HepG2 (cell line): ENCODE results near the gene NTMT1. TPM values are rescaled to one million over a fixed set of nuclear protein-coding genes. Genes with fewer than 3 reads are reported as not detected.
A peak's percentile ranks its signal among the peaks of the same experiment; 100 is the strongest.

Source experiments
- ADNP ChIP-seq: sonication (generic); formaldehyde crosslinking; IDR thresholded peaks from 2 replicates; pipeline ENCODE4 v1.4.0; 2020; ENCODE audit warnings: missing genetic modification reagents
- CEBPB ChIP-seq: IDR thresholded peaks from 2 replicates; pipeline ENCODE4 v1.6.1; 2011; ENCODE audit warnings: low read depth, low read length, improper control_type of control experiment, borderline replicate concordance
- ETV6 ChIP-seq: sonication (generic); formaldehyde crosslinking; conservative IDR thresholded peaks from 2 replicates; pipeline ENCODE4 v1.4.0; 2020; ENCODE audit warnings: missing genetic modification reagents
- KMT2A ChIP-seq: sonication (generic); formaldehyde crosslinking; IDR thresholded peaks from 2 replicates; pipeline ENCODE4 v1.4.0; 2020; ENCODE audit warnings: missing genetic modification reagents
- MTF1 ChIP-seq: sonication (generic); formaldehyde crosslinking; IDR thresholded peaks from 2 replicates; pipeline ENCODE4 v1.5.0; 2020; ENCODE audit warnings: missing genetic modification reagents
- TEAD3 ChIP-seq: optimal IDR thresholded peaks from 2 replicates; pipeline ENCODE3; 2016; ENCODE audit warnings: borderline replicate concordance
- ZNF234 ChIP-seq: sonication (generic); formaldehyde crosslinking; conservative IDR thresholded peaks from 2 replicates; pipeline ENCODE4 v1.5.1; 2020; ENCODE audit warnings: mild to moderate bottlenecking, missing genetic modification reagents
- ZNF235 ChIP-seq: sonication (generic); formaldehyde crosslinking; IDR thresholded peaks from 2 replicates; pipeline ENCODE4 v1.8.1; 2023; ENCODE audit warnings: mild to moderate bottlenecking, missing genetic modification reagents, borderline replicate concordance
- ZNF253 ChIP-seq: sonication (generic); formaldehyde crosslinking; IDR thresholded peaks from 2 replicates; pipeline ENCODE4 v1.8.0; 2022; ENCODE audit warnings: mild to moderate bottlenecking, missing genetic modification reagents, borderline replicate concordance
- ZSCAN20 ChIP-seq: sonication (generic); formaldehyde crosslinking; IDR thresholded peaks from 2 replicates; pipeline ENCODE4 v1.4.0; 2020; ENCODE audit warnings: missing genetic modification reagents, mild to moderate bottlenecking, borderline replicate concordance
- polyA plus RNA-seq, 8 experiments: library from polyadenylated mRNA; depleted of rRNA in 3 of 8; stranded (reverse) in 7 of 8; unstranded in 1 of 8; fragments of >200 nt; fragmentation: Illumina TruSeq in 4 of 8; extraction: Trizol in 4 of 8; gene quantifications; 2 replicates each; pipeline versions ENCODE4 v1.2.1 to v1.2.3, GENCODE V29; 2011 to 2016; ENCODE audit warnings: low read depth in 4 of 8, missing spikeins in 1 of 8, mixed read lengths in 1 of 8; ENCODE audit not compliant: insufficient read depth in 1 of 8
- total RNA-seq, 5 experiments: library from RNA; depleted of rRNA; stranded (reverse); fragments of >200 nt; fragmentation: Illumina TruSeq; extraction: Trizol; gene quantifications; 2 replicates each; pipeline ENCODE4 v1.2.3, GENCODE V29; 2016; ENCODE audit warnings: low read depth in 1 of 5
- TF ChIP-seq, protein P1 (sequence below): sonication (generic); formaldehyde crosslinking; IDR thresholded peaks from 2 replicates; pipeline ENCODE4 v1.5.0; 2020; ENCODE audit warnings: mild to moderate bottlenecking, missing genetic modification reagents, borderline replicate concordance
- TF ChIP-seq, protein P2 (sequence below): sonication (generic); formaldehyde crosslinking; IDR thresholded peaks from 2 replicates; pipeline ENCODE4 v1.5.0; 2020; ENCODE audit warnings: mild to moderate bottlenecking, missing genetic modification reagents
- TF ChIP-seq, protein P3 (sequence below): IDR thresholded peaks from 2 replicates; pipeline ENCODE4 v1.6.1; 2016

The NTMT1 gene
- total and polyA plus RNA-seq, 2 of the 13 experiments (the other 11 are each of a cell fraction or from before 2014, with no cell fraction given), result 49.1 to 53.8 TPM

DNA sequence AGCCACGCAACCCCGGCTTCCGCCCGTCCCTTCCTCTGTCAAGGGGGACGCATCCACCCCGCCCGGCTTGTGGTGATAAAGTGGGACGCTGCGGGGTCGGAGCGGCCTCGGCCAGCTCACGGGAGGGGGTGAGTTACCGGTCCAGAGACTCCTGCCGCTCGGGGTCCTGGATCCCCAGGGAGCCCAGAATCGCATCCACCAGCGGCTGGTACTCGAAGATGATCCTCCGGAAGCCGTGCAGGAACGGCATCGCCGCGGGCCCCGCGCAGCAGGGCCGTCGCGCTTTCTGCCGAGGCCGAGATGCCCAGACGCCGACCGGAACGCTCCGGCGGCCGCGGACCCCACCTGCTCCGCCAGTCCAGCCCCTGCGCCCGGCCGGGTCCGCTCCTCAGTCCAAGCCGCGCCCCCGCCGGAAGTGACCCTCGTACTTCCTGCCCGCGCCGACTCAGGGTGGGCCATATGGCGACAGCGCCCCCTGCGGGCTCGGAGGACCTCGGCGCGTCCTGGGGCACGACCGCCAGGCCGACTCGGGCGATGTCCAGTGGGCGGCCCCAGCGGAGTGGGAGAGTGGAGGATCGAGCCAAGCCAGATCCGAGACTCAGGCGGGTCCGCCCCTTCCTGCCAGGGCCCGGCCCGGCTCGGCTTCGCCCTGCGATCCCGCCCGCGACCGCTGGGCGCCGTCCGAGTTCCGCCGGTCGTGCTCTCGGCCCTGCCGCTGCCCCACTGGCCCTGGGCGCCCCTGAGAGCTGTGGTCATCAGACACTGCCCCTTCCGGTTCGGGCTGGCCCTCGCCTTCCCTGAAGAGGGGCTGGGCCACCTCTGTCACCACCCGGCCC is 16.0 kb downstream of the NTMT1 start, which contains the start of gene ASB6 (continued):
- TF ChIP-seq, protein P1, sequence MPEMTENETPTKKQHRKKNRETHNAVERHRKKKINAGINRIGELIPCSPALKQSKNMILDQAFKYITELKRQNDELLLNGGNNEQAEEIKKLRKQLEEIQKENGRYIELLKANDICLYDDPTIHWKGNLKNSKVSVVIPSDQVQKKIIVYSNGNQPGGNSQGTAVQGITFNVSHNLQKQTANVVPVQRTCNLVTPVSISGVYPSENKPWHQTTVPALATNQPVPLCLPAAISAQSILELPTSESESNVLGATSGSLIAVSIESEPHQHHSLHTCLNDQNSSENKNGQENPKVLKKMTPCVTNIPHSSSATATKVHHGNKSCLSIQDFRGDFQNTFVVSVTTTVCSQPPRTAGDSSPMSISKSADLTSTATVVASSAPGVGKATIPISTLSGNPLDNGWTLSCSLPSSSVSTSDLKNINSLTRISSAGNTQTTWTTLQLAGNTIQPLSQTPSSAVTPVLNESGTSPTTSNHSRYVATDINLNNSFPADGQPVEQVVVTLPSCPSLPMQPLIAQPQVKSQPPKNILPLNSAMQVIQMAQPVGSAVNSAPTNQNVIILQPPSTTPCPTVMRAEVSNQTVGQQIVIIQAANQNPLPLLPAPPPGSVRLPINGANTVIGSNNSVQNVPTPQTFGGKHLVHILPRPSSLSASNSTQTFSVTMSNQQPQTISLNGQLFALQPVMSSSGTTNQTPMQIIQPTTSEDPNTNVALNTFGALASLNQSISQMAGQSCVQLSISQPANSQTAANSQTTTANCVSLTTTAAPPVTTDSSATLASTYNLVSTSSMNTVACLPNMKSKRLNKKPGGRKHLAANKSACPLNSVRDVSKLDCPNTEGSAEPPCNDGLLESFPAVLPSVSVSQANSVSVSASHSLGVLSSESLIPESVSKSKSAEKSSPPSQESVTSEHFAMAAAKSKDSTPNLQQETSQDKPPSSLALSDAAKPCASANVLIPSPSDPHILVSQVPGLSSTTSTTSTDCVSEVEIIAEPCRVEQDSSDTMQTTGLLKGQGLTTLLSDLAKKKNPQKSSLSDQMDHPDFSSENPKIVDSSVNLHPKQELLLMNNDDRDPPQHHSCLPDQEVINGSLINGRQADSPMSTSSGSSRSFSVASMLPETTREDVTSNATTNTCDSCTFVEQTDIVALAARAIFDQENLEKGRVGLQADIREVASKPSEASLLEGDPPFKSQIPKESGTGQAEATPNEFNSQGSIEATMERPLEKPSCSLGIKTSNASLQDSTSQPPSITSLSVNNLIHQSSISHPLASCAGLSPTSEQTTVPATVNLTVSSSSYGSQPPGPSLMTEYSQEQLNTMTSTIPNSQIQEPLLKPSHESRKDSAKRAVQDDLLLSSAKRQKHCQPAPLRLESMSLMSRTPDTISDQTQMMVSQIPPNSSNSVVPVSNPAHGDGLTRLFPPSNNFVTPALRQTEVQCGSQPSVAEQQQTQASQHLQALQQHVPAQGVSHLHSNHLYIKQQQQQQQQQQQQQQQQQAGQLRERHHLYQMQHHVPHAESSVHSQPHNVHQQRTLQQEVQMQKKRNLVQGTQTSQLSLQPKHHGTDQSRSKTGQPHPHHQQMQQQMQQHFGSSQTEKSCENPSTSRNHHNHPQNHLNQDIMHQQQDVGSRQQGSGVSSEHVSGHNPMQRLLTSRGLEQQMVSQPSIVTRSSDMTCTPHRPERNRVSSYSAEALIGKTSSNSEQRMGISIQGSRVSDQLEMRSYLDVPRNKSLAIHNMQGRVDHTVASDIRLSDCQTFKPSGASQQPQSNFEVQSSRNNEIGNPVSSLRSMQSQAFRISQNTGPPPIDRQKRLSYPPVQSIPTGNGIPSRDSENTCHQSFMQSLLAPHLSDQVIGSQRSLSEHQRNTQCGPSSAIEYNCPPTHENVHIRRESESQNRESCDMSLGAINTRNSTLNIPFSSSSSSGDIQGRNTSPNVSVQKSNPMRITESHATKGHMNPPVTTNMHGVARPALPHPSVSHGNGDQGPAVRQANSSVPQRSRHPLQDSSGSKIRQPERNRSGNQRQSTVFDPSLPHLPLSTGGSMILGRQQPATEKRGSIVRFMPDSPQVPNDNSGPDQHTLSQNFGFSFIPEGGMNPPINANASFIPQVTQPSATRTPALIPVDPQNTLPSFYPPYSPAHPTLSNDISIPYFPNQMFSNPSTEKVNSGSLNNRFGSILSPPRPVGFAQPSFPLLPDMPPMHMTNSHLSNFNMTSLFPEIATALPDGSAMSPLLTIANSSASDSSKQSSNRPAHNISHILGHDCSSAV, result no peak
- TF ChIP-seq ZSCAN20 (CRISPR knock-in tag), result no peak
- TF ChIP-seq, protein P2, sequence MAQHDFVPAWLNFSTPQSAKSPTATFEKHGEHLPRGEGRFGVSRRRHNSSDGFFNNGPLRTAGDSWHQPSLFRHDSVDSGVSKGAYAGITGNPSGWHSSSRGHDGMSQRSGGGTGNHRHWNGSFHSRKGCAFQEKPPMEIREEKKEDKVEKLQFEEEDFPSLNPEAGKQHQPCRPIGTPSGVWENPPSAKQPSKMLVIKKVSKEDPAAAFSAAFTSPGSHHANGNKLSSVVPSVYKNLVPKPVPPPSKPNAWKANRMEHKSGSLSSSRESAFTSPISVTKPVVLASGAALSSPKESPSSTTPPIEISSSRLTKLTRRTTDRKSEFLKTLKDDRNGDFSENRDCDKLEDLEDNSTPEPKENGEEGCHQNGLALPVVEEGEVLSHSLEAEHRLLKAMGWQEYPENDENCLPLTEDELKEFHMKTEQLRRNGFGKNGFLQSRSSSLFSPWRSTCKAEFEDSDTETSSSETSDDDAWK (CRISPR knock-in tag), result no peak
- TF ChIP-seq, protein P3, sequence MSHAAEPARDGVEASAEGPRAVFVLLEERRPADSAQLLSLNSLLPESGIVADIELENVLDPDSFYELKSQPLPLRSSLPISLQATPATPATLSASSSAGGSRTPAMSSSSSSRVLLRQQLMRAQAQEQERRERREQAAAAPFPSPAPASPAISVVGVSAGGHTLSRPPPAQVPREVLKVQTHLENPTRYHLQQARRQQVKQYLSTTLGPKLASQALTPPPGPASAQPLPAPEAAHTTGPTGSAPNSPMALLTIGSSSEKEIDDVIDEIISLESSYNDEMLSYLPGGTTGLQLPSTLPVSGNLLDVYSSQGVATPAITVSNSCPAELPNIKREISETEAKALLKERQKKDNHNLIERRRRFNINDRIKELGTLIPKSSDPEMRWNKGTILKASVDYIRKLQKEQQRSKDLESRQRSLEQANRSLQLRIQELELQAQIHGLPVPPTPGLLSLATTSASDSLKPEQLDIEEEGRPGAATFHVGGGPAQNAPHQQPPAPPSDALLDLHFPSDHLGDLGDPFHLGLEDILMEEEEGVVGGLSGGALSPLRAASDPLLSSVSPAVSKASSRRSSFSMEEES, result peak; percentile 58
- TF ChIP-seq KMT2A, result peak; percentile 96
- no peak for TF ChIP-seq ADNP (CRISPR knock-in tag)
- TF ChIP-seq ZNF235 (CRISPR knock-in tag), result no peak; the same call in 1 of the 2 replicates
- TF ChIP-seq ETV6 (CRISPR knock-in tag), result peak; percentile 75; the same call in 1 of the 2 replicates
- TF ChIP-seq MTF1 (CRISPR knock-in tag), result no peak
- no peak for TF ChIP-seq CEBPB
- peak; percentile 81 for TF ChIP-seq ZNF234 (CRISPR knock-in tag)
- TF ChIP-seq ZNF253, result 0 out of 2 replicates have a peak, but pooled peaks have one; percentile 27
- TF ChIP-seq TEAD3 (CRISPR knock-in tag), result peak; percentile 56
